GM23338 (cell line): ENCODE results near the gene NUP214. TPM values are rescaled to one million over a fixed set of nuclear protein-coding genes. Genes with fewer than 3 reads are reported as not detected.

Experiments
- ATAC-seq: fragments of 200-7000 bp; cut with Tn5 transposase; 3 replicates; pipeline ENCODE4 v1.9.1; 2020
- DNase-seq: peaks from one replicate; pipeline ENCODE4 v3.0.0-alpha.2; 2015; ENCODE audit warnings: low spot score
- H2AFZ ChIP-seq: fragments of 200-600 bp; sonication (generic); 2 replicates; pipeline ENCODE4 v1.8.0; 2016; ENCODE audit warnings: antibody characterized with exemption, mild to moderate bottlenecking, moderate library complexity
- H3F3A ChIP-seq: fragments of 200-600 bp; sonication (generic); replicated peaks from 2 replicates; pipeline ENCODE4 v1.8.0; 2017; ENCODE audit warnings: antibody characterized with exemption, mixed run types, low read depth
- H3K27ac ChIP-seq: fragments of 200-600 bp; sonication (generic); 2 replicates; pipeline ENCODE4 v1.6.1; 2016; ENCODE audit warnings: low read depth
- H3K27me3 ChIP-seq: fragments of 200-600 bp; sonication (generic); 2 replicates; pipeline ENCODE4 v1.8.0; 2016; ENCODE audit warnings: mild to moderate bottlenecking, mixed run types, moderate library complexity; ENCODE audit not compliant: insufficient read depth
- H3K36me3 ChIP-seq: fragments of 200-600 bp; sonication (generic); 2 replicates; pipeline ENCODE4 v1.8.0; 2016; ENCODE audit warnings: mild to moderate bottlenecking; ENCODE audit not compliant: insufficient read depth
- H3K4me1 ChIP-seq: fragments of 200-600 bp; sonication (generic); 2 replicates; pipeline ENCODE4 v1.8.0; 2016; ENCODE audit warnings: mild to moderate bottlenecking, moderate library complexity; ENCODE audit not compliant: insufficient read depth
- H3K4me2 ChIP-seq: fragments of 200-600 bp; sonication (generic); 2 replicates; pipeline ENCODE4 v1.7.1; 2017; ENCODE audit warnings: mixed run types
- H3K4me3 ChIP-seq: fragments of 200-600 bp; sonication (generic); 2 replicates; pipeline ENCODE4 v1.6.1; 2016; ENCODE audit warnings: mixed run types
- H3K79me2 ChIP-seq: fragments of 200-600 bp; sonication (generic); replicated peaks from 2 replicates; pipeline ENCODE4 v1.8.0; 2017; ENCODE audit warnings: mild to moderate bottlenecking; ENCODE audit not compliant: insufficient read depth
- H3K9me2 ChIP-seq: fragments of 200-600 bp; sonication (generic); 2 replicates; pipeline ENCODE4 v1.8.0; 2017; ENCODE audit not compliant: insufficient read depth
- H4K20me1 ChIP-seq: fragments of 200-600 bp; sonication (generic); replicated peaks from 2 replicates; pipeline ENCODE4 v1.8.0; 2017; ENCODE audit warnings: mild to moderate bottlenecking; ENCODE audit not compliant: insufficient read depth
- H3K27ac Mint-ChIP-seq: 2 replicates; pipeline ENCODE4 v1.8.0; 2020; ENCODE audit warnings: inconsistent platforms, mild to moderate bottlenecking, moderate library complexity, mixed read lengths
- H3K27me3 Mint-ChIP-seq: 3 replicates; pipeline ENCODE4 v1.8.0; 2022; ENCODE audit warnings: low read depth, mild to moderate bottlenecking, moderate library complexity, mixed read lengths, inconsistent platforms; ENCODE audit not compliant: insufficient read depth, poor library complexity
- H3K36me3 Mint-ChIP-seq: 3 replicates; pipeline ENCODE4 v1.8.0; 2021; ENCODE audit warnings: low read depth, mild to moderate bottlenecking, inconsistent platforms, moderate library complexity, mixed read lengths
- H3K4me1 Mint-ChIP-seq: 3 replicates; pipeline ENCODE4 v1.8.0; 2020; ENCODE audit warnings: mild to moderate bottlenecking, inconsistent platforms, mixed read lengths
- H3K4me3 Mint-ChIP-seq: 3 replicates; pipeline ENCODE4 v1.8.0; 2021; ENCODE audit warnings: moderate library complexity, mild to moderate bottlenecking, inconsistent platforms, mixed read lengths
- H3K9me3 Mint-ChIP-seq: 3 replicates; pipeline ENCODE4 v1.8.0; 2020; ENCODE audit warnings: moderate library complexity, mild to moderate bottlenecking, inconsistent platforms, mixed read lengths
- CREB1 ChIP-seq: fragments of 250-450 bp; sonication (Bioruptor Pico); IDR thresholded peaks from 2 replicates; pipeline ENCODE4 v1.5.0; 2020; ENCODE audit warnings: low read depth, mild to moderate bottlenecking, moderate library complexity
- CTCF ChIP-seq, 2 experiments: fragments of 200-600 bp in 1 of 2; sonication (generic) in 1 of 2; conservative IDR thresholded peaks; 2 replicates each; pipeline versions ENCODE4 v1.5.1 to v1.6.1; 2016 to 2017; ENCODE audit warnings: antibody characterized with exemption in 2 of 2, low read depth in 2 of 2, mild to moderate bottlenecking in 2 of 2, moderate library complexity in 1 of 2
- EZH2 ChIP-seq: fragments of 200-600 bp; sonication (generic); IDR thresholded peaks from one replicate; pipeline ENCODE4 v1.8.0; 2017; ENCODE audit warnings: antibody characterized with exemption, mild to moderate bottlenecking, low read depth; ENCODE audit not compliant: unreplicated experiment
- EZH2phosphoT487 ChIP-seq: fragments of 200-600 bp; sonication (generic); IDR thresholded peaks from one replicate; pipeline ENCODE4 v1.8.1; 2018; ENCODE audit warnings: antibody characterized with exemption; ENCODE audit not compliant: unreplicated experiment
- JUNB ChIP-seq: IDR thresholded peaks from one replicate; pipeline ENCODE4 v1.6.1; 2016; ENCODE audit warnings: antibody characterized with exemption; ENCODE audit not compliant: unreplicated experiment
- NANOG ChIP-seq: IDR thresholded peaks from 2 replicates; pipeline ENCODE4 v1.6.1; 2016; ENCODE audit warnings: antibody characterized with exemption, borderline replicate concordance
- POLR2AphosphoS5 ChIP-seq: IDR thresholded peaks from 2 replicates; pipeline ENCODE4 v1.6.1; 2016; ENCODE audit warnings: antibody characterized with exemption, low read depth
- STAT1 ChIP-seq: IDR thresholded peaks from one replicate; pipeline ENCODE4 v1.6.1; 2016; ENCODE audit warnings: antibody characterized with exemption; ENCODE audit not compliant: unreplicated experiment
- ZNF114 ChIP-seq: fragments of 250-450 bp; sonication (Bioruptor Pico); IDR thresholded peaks from 2 replicates; pipeline ENCODE4 v1.5.0; 2020; ENCODE audit warnings: mild to moderate bottlenecking, moderate library complexity
- ZNF331 ChIP-seq: fragments of 250-450 bp; sonication (Bioruptor Pico); IDR thresholded peaks from 2 replicates; pipeline ENCODE4 v1.5.0; 2020; ENCODE audit warnings: low read depth, mild to moderate bottlenecking, moderate library complexity
- polyA plus RNA-seq: library from polyadenylated mRNA; unstranded; fragments of >200 nt; fragmentation: Nextera tagmentation; extraction: Ambion mirVana; gene quantifications from 2 replicates; pipeline ENCODE4 v1.2.1, GENCODE V29; 2016
- total RNA-seq: library from RNA; depleted of rRNA; stranded (reverse); fragments of >200 nt; shearing (Covaris generic); gene quantifications from 2 replicates; pipeline ENCODE4 v1.2.3, GENCODE V29; 2014
- TF ChIP-seq, protein P1 (sequence below): fragments of 250-450 bp; sonication (Bioruptor Pico); IDR thresholded peaks from 2 replicates; pipeline ENCODE4 v1.5.0; 2020; ENCODE audit warnings: mild to moderate bottlenecking, moderate library complexity

Gene NUP214
- total and polyA plus RNA-seq, 2 experiments from 2014 or later: 36.0 to 57.0 TPM

- no peak for TF ChIP-seq CREB1 (CRISPR knock-in tag)
- TF ChIP-seq CTCF (conservative IDR thresholded peaks at IDR 0.05; ENCODE audit: low read depth in 2 of 2): no peak
- no peak for TF ChIP-seq ZNF114 (CRISPR knock-in tag)
- no peak for TF ChIP-seq EZH2phosphoT487
- TF ChIP-seq STAT1: no peak
- no peak for TF ChIP-seq EZH2
Observed at GRCh38 chr9:131255676-131256197, 130.4 kb downstream of the NUP214 start (continued).

DNA sequence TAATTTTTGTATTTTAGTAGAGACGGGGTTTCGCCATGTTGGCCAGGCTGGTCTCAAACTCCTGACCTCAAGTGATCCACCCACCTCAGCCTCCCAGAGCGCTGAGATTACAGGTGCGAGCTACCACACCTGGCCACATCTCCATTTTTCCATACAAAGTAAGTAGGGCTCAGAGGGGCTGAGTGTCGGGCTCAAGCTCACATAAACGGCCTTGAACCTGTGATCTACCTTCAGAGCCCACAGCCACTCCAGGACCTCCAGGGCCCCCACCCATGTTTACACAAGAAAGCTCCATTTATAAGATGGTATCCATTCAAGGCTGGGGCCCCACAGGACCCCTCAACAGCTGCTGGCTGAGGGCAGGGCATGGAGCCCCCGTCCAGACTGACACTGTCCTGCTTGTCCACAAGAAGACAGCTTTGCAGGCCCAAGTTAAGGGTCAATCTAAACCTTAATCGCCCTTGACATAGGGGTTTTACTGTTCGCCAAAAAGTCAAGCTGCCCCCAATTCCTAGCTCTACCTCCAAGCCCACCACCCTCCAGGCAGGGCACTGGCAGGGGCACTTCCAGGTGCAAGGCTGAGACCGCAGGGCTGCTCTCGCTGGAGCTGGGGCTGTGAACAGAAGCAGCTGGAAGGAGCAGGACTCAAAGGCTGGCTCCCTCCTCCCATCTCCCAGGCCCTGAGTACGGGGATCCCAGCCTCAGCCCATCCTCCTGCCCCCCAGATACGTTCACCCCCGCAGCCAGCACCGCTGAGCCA is 132.1 kb downstream of the NUP214 start:
- H3K9me2 ChIP-seq: no peaks in the 10 kb centered on the region
- H3K27me3 ChIP-seq: no peaks in the 10 kb centered on the region
- Mint-ChIP-seq H3K27me3 (peaks cover 14% of the 10 kb centered on the region), H3K9me3 (no peaks in the 10 kb centered on the region), H3K27ac (no peak overlapping the region), H3K4me1 (peaks cover 22% of the 10 kb centered on the region), H3K4me3 (no peak overlapping the region), H3K36me3 (no peaks in the 10 kb centered on the region; the same call in 2 of the 3 replicates)
- no peaks in the 10 kb centered on the region for H3K79me2 ChIP-seq
- H4K20me1 ChIP-seq: no peaks in the 10 kb centered on the region
- ATAC-seq (no peak), DNase-seq (peak; percentile 1)
- H3K4me1 ChIP-seq: no peaks in the 10 kb centered on the region
- H3K27ac ChIP-seq: no peak overlapping the region
- H3K4me3 ChIP-seq: no peak overlapping the region
- no peak overlapping the region for H2AFZ ChIP-seq
- no peaks in the 10 kb centered on the region for H3K36me3 ChIP-seq
- H3K4me2 ChIP-seq: no peak overlapping the region
- 0 out of 2 replicates have a peak, but pooled peaks cover 13% of the 10 kb centered on the region for H3F3A ChIP-seq
- TF ChIP-seq EZH2 (no peak), NANOG (no peak), CTCF (conservative IDR thresholded peaks at IDR 0.05; ENCODE audit: low read depth in 2 of 2) (no peak), CREB1 (CRISPR knock-in tag) (no peak), JUNB (no peak), POLR2AphosphoS5 (no peak), EZH2phosphoT487 (no peak), ZNF331 (CRISPR knock-in tag) (no peak), STAT1 (no peak)
- TF ChIP-seq, protein P1, sequence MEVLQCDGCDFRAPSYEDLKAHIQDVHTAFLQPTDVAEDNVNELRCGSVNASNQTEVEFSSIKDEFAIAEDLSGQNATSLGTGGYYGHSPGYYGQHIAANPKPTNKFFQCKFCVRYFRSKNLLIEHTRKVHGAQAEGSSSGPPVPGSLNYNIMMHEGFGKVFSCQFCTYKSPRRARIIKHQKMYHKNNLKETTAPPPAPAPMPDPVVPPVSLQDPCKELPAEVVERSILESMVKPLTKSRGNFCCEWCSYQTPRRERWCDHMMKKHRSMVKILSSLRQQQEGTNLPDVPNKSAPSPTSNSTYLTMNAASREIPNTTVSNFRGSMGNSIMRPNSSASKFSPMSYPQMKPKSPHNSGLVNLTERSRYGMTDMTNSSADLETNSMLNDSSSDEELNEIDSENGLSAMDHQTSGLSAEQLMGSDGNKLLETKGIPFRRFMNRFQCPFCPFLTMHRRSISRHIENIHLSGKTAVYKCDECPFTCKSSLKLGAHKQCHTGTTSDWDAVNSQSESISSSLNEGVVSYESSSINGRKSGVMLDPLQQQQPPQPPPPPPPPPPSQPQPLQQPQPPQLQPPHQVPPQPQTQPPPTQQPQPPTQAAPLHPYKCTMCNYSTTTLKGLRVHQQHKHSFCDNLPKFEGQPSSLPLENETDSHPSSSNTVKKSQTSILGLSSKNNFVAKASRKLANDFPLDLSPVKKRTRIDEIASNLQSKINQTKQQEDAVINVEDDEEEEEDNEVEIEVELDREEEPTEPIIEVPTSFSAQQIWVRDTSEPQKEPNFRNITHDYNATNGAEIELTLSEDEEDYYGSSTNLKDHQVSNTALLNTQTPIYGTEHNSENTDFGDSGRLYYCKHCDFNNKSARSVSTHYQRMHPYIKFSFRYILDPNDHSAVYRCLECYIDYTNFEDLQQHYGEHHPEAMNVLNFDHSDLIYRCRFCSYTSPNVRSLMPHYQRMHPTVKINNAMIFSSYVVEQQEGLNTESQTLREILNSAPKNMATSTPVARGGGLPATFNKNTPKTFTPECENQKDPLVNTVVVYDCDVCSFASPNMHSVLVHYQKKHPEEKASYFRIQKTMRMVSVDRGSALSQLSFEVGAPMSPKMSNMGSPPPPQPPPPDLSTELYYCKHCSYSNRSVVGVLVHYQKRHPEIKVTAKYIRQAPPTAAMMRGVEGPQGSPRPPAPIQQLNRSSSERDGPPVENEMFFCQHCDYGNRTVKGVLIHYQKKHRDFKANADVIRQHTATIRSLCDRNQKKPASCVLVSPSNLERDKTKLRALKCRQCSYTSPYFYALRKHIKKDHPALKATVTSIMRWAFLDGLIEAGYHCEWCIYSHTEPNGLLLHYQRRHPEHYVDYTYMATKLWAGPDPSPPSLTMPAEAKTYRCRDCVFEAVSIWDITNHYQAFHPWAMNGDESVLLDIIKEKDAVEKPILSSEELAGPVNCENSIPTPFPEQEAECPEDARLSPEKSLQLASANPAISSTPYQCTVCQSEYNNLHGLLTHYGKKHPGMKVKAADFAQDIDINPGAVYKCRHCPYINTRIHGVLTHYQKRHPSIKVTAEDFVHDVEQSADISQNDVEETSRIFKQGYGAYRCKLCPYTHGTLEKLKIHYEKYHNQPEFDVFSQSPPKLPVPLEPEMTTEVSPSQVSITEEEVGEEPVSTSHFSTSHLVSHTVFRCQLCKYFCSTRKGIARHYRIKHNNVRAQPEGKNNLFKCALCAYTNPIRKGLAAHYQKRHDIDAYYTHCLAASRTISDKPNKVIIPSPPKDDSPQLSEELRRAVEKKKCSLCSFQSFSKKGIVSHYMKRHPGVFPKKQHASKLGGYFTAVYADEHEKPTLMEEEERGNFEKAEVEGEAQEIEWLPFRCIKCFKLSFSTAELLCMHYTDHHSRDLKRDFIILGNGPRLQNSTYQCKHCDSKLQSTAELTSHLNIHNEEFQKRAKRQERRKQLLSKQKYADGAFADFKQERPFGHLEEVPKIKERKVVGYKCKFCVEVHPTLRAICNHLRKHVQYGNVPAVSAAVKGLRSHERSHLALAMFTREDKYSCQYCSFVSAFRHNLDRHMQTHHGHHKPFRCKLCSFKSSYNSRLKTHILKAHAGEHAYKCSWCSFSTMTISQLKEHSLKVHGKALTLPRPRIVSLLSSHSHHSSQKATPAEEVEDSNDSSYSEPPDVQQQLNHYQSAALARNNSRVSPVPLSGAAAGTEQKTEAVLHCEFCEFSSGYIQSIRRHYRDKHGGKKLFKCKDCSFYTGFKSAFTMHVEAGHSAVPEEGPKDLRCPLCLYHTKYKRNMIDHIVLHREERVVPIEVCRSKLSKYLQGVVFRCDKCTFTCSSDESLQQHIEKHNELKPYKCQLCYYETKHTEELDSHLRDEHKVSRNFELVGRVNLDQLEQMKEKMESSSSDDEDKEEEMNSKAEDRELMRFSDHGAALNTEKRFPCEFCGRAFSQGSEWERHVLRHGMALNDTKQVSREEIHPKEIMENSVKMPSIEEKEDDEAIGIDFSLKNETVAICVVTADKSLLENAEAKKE: no peak
